ENCODE results near the gene FREY1. TPM values are rescaled to one million over a fixed set of nuclear protein-coding genes. Genes with fewer than 3 reads are reported as not detected.

The FREY1 gene, protein sequence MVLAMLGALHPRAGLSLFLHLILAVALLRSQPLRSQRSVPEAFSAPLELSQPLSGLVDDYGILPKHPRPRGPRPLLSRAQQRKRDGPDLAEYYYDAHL
- 1.4 TPM for total RNA-seq
- long read RNA-seq = 0 reads

DNA sequence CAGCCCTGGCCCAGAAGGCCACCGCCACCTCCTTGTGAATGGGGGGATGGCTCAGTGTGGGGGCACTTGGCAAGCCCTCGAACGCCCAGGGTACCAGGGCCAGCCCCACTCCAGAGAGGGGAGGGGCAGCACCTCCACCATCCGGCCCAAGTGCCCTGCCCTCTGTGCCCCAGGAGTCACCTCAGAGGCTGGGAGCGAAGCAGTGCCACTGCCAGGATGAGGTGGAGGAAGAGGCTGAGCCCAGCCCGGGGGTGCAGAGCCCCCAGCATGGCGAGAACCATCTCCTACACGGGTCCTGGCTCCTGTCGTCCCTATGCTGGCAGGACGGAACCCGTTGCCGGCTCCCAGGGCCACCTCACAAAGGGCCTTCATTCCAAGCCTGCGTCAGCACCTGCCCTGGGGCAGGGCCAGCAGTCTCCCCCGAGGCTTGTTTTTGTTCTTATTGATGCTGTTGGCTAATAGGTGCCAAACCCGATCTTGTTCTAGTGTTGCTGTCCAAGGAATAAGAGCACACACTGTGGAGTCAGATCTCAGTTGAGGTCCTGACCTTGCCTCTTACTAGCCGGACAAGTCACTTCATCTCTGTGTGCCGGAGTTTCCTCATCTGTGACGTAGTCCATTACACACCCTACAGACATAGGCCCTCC lies at the start of gene FREY1:
Gene FREY1 (minus strand): TSS at position 307 of the 647 bp plus-strand sequence. CDS start 26 bp downstream, at position 281.
- no peak for DNase-seq (ENCODE audit: low spot score)

DNA sequence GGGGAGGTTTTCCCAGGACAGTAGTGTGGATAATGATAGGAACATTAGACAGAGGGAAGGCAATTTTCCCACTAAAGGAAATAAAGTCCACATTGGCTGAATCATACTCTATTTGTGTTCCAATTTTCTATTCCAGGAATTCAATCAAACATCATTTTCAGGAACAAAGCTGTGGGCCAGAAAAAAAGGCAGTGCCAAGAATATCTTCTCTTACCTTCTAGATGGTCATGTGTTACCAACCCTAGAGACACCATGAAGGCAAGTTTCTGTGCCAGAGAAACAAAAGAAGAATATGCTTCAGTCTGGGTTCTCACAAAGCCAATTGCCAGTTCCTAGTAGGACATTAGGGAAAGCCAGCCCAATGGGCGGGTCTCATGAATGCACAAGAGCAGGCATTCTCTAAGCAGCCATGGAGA lies 42.9 kb upstream of the FREY1 start:
- DNase-seq (ENCODE audit: low spot score) = no peak

DNA sequence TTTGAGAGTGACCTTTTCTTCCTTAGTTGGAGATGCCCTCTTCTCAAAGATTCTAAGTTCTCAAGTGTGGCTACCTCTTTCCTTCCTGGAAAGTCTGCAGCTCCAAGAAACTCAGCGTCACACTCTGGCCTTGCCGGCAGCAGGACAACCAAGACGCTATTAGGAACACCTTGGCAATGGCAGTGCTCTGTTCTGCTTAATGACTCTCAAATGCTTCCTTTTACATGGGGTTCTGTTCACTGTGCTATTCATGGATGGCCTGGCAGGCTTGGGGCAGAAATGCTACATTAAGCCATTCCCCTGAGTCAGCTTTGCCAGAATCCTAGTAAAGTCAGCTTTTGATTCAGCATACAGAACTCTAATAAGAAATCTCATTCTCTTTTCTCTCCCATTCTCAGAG lies 41.3 kb upstream of the FREY1 start:
- DNase-seq (ENCODE audit: low spot score) = no peak

DNA sequence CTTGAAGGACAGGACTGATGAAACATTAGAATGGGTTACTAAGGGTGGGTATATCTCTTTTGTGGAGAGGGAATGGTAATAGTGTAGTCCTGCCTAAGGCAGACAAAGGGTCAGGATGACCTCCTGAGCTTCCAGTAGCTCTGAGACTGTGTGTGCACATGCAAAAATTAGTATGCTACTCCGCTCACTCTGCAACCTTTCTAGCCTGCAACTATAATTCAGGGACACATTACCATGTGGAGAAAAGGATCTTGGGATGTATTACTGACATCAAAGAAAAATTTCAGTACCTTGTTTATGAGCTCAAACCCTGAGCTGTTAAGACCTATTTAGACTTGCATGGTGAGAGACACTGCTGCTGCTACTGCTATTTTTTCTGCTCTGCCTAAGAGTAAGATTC lies 40.8 kb upstream of the FREY1 start:
- no peak for DNase-seq (ENCODE audit: low spot score)

DNA sequence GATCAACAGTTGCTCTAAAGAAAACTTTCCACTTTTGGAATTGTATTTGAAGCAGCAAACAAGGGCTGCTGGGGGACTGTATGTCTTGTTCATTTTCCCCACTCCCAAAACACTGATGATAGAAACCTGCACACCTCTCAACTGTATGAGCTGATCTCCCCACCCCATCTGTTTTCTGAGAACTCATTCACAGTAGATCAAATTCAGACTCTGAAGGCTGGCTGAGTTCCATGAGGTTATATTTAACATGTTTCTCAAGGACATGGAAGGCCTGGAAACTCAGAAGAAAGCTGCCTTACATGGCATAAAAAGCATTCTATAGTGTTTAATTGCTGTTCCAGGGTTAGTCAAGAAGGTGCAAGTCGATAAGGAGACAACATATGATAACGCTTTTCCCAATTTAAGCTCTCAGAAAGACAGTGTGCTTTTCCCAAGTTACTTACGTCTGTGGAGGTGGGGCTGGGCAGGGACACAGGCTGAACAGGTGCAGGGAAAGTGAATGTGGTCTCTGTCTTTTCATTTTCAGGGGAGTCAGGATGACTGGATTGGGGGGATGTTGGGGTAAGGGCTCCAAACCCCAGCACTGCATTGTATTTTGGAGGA lies 38.4 kb upstream of the FREY1 start:
- no peak for DNase-seq (ENCODE audit: low spot score)

DNA sequence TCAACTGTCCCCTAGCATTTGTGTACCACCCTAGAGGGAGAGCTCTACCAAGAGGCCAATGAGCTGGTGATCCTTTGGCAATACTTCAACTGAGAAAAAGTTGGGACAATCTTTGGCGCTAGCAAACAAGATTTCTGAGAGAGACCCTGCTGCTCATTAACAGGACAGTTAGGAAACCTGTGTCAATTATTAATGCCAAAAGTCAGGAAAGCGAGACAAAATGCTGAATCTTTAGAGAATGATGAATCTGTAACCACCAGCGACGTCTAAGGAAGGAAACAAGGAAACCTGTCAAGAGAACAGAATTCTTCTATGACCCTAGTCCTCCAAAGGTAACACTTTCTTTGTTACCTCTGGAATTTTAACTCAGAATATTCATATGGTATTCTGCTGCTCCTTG lies 35.3 kb upstream of the FREY1 start:
- DNase-seq (ENCODE audit: low spot score) = no peak

DNA sequence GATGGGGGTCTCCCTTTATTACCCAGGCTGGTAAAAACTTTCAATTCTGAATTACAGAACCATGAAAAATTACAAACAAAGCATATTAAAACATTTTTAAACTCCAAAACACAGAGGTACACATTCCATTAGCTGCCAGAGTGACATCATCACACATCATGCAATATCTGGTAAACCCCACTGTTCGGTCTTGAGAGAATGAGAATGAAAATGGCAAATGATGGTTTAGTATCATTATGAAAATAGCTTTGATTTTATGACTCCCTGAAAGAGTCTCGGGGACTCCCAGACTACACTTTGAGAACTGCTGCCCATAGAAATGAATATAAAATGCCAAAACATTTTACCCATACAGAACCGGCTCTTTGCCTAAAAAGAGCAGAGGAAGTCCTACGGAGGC lies 34.2 kb upstream of the FREY1 start:
- no peak for DNase-seq (ENCODE audit: low spot score)

DNA sequence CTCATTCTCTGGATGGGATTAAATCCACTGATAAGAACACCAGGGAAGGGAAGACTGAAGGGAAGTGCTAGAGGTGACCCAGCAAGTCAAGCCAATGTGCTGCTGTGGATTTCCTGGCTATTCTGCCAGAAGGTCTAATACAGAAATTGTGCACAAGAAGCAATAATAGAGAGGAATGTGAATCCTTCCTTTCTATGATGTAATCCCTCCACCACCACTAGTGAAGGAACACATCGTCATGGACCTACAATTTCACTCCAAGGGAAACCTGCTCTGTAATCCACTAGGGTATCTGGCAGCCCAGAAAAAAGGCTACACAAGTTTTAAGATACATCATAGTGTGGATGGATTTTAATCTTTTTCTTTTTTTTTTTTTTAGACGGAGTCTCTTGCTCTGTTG lies 32.8 kb upstream of the FREY1 start:
- no peak for DNase-seq (ENCODE audit: low spot score)

DNA sequence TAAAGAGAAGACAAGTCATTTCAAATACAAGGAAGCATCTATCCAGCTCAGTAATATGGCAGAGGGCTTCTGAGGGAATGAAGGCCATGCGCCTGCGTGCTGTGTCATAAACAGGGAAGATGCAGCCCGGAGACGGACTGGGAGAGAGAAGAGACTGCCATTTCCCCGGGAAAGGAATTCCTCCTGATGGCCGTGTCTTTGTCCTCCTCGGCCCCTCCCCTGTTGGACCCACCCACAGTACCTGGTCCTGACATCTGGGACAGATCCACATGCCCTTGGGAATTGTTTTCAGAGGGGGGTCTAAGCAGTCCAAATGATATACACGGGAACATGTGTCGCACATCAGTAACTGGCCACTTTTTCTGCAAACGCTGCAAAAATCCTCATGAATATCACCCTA lies 30.8 kb upstream of the FREY1 start:
- no peak for DNase-seq (ENCODE audit: low spot score)

DNA sequence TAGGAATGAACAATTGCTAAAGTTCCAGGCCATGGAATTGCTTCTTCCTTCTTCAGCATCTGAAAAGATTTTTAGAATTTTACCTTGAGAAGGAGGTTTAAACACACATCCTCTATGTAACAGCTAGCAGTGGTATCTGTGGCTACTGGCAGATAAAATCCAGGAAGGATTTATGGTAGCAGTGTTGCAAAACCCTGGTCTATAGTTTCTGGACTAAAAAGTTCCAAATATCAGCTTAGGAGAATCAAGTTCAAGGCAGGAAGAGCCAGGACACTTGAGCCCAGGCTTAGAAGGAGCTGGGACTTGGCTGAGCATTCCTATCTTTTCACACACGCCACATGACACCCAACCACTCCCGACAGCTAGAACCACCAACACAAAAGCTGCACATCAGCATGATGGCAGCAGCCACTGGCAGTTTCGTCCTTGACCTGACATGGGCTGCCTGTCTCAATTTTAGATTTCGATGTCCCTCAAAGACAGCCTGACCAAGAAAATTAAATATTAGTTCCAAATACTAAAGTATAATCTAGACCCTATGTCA lies 29.5 kb upstream of the FREY1 start:
- no peak for DNase-seq (ENCODE audit: low spot score)

DNA sequence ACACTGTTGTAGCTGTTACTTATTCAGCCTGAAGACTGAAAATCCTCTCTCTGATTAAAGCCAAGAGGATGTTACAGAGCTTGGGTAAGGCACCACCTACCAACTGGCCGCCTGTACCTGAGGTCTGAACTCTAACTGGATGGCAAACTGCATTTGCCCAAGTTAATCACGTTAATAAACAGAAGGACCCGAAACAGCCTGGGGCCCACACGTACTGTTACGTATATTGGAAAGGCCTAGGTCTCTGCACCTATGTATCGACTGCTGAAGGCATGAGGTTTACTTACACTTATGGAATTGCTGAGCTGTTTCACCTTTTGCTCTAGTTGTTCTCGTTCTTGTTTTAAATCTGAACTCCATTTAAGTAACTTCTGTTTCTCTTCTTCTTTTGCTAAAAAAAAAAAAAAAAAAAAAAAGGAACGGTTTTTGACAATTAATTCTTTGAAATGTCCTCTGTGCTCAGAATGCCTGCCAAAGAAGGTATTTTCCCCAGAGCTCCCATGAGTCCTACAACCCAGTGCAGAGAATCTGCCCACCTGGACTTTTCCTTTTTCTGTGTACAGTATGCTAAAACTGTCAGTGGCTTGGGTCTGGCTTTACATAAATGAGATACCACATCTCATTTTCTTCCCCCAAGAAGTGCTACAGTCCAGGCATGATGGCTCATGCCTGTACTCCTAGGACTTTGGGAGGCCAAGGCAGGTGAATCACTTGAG lies 28.4 kb upstream of the FREY1 start:
- DNase-seq (ENCODE audit: low spot score) = no peak

DNA sequence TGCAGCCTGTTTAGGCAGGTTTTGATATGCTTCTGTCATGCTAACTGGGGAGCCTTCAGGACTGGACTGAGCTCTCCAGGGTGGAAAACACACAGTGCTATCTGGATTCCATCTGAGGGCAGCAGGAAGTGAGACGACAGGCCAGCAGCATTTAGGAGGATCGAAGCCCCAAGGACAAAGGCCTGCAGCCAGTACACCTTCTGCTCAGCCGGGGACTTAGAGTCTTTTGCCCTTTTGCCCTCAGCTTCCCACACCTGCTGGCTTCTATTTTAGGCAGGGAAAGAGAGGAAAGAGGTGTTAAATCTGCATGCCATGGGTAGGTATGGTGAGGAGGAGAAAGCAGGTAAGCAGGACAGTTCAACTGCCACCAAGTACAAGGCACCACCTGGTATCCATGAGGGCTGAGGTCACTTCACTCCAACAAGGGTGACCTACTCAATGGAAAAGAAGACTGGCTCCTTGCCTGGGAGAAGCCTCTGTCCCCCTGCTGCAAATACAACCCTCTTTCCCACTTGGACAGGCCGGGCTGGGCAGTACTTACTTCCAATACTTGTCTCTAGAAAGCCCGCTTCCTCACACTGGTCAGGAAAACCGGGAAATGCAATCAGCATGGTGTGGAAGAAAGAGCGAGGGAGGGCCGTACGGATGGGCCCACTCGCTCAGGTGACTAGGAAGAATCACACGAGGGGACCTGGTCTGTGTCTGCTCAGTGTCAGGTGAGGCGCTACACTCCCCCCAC lies 27.7 kb upstream of the FREY1 start:
- DNase-seq (ENCODE audit: low spot score) = no peak

DNA sequence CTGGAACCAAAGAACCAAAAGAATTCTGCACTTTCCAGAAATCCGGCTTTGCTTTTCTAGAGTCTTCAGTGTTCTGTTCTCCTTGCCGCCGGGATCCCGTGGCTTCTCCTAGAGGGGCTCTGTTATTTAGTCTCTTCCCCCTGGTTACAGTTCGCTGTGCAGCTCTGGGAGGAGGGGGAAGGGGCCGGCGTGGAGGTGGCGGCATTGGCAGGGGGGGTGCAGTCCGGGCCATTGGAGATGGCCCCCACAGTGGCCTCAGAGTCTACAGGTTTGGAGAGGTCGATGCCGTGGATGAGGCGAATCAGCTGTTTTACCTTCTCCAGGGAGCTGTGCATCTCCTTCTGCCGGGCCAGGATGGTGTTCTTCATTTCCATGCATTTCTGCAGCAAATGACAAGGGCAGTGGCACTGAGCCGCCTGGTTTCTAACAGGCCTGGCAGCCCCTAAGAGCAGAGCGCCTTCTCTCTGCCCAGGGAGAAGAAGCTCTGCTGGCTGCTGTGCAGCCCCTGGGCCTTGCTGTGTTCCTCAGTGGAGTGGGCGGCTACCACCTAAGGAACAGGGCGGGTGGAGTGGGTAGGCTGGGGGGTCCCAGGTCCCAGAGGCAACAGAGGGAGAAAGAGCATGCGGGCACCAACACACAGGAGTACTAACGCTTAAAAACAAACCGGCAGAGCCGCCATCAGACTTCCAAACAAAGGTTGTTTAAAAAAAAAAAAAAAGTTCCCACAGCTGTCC lies 26.9 kb upstream of the FREY1 start:
- DNase-seq (ENCODE audit: low spot score) = no peak

DNA sequence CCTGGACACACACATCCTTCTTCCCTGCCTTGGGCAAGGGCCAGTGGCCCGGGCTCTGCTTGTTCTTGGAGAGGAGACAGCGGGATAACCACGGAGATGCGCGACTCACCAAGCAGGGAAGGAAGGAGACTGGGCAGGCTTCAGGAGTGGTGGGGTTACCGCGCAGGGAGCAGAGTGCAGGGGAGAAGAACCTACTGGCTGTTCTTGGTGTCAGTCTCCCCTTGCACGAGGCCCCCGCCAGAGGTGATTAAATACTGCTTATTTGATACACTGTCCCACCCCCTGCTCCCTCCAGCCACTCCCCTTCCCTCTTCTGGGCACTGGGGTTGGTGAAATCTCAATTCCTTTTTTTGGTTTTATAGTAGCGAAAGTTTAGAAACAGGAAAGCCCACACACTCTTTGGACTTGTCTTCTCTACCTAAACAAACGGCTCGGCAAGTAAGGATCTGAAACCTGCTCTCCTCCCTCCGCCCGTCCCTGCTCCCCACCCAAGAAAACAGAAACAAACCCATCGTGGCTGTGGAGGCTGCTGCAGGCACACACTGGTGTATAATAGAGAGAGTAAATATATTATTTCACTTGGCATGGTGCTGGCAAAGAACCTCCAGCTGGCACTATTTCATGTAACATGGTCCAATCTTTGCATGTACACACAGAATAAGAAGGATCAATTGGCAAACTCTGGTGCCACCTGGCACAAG lies 26.2 kb upstream of the FREY1 start:
- no peak for DNase-seq (ENCODE audit: low spot score)

DNA sequence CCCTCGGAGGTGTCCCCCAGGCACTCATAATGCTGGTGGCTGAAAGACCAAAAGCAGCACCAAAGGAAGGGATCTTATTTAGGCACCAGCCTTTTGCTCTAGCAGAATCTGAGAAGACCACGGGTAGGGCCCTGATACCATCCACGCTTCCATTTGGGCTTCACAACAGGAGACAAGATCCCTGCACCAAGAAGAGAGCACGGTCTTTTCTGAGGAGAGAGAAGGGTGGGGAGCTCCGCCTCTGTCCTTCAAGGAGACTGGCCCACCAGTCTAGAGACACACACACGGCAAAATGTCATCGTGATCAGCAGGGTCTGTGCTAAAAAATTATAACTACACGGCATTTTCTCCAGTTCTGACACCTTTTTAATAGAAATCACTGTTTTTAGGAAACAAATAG lies 25.1 kb upstream of the FREY1 start:
- DNase-seq (ENCODE audit: low spot score) = no peak

DNA sequence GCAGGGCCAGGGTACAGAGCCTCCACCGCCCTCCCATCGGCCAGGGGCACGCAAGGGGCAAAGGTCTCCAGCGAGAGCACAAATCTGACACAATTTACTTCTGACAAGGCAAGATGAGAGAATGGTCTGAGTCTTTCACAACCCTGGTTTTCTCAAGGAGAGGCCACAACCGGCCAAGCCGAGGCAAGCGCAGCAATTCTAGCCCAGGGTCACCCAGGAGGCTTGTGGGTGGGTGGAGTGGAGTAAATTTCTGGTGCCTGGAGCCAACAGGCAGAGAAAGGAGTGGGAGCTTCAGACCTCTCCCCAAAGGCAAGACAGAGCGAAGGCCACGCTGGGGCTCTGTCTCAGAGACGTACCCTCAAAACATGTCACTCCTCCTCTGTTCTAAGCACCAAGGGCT lies 24.7 kb upstream of the FREY1 start:
- DNase-seq (ENCODE audit: low spot score) = no peak

DNA sequence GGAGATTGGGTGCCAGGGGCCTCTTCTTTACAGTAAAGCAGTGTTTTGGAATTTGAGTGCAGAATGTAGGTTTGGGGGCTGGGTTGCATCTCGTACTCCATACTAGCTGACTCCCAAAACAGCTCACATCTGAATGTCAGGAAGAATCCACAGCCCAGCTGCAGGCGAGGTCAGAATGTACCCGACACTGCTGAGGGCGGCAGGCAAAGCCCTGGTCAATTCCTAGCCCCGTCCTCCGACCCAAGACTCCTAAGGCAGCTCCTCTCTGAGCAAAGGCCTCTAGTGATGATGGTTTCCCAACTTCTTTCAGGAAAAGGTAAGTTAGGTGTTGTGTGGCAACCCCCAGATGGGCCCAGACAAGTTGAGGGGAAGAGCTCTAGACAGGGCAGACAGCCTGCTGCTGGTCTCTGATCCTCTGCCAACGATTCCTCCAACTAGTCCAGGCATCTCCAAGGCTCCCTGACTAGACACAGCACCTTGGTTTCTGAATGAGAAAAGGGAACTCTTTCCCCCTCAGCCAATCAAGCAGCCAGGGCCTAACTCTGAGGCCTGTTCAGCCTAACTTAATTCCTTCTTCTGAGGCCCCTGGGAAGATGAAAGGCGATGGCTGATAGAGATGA lies 24.0 kb upstream of the FREY1 start:
- no peak for DNase-seq (ENCODE audit: low spot score)

DNA sequence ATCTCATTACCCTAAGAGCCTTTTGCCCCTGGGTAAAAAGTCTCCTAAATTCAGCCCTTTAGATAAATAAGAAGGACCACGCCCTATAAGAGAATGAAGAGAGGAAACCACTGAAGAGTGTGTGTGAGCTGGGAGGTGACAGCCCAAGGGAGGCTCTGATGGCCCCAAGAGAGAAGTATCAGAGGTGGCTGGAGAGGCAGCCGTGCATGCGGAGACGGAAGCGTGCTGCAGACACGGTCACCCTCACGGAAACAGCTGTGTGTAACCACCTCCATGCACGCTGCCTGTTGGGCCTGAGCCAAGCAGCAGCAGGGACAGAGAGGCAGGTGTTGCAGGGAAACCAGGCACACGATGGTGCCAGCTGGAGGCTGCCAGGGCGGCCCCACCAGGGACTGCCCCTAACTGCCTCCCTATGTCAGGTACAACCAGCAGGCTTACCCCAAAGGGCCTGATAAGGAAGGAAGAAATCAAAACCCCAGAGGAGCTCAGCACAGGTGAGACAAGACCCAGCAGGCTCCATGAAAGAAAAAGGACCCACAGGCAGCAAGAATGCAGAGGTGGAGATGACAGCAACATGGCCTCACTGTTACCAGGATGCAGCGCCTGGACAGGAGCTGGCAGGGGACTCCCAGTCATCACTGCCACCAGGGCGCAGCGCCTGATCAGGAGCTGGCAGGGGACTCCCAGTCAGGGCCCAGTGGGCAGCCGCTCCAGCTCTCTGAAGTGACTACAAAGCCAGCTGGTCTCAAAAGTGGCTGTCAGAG lies 23.1 kb upstream of the FREY1 start:
- no peak for DNase-seq (ENCODE audit: low spot score)

DNA sequence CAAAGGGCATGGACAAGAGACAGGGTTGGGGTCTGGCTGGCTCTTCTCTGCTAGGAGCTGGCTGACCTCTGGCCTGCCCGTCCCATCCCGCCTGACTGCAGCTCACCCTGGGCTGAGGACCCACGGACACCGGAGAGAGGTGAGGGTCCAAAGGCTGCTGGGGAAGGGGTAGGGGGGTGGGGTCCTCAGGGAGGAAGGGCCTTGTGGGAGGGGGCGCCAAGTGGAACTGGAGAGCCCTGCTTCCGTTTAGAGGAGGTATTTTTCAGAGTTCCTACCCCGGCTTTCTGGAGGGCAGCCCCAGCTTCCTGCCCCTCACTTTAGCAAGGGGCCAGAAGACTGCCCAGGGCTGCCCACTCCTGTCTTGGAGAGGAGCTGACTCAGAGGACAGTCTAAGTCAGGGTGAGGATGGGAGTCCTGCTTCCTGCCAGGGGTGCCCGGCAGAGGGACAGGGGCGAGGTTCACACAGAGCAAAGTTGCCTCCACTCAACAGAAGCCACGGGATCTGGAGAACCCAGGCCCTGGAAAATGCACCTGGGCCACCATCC lies 22.5 kb upstream of the FREY1 start:
- DNase-seq (ENCODE audit: low spot score) = no peak
